K562 (cell line): ENCODE data around the gene LENEP. TPM values are rescaled to one million over a fixed set of nuclear protein-coding genes. Genes with fewer than 3 reads are reported as not detected.
A peak's percentile ranks its signal among the peaks of the same experiment; 100 is the strongest.

Experiments used
- ESRRB ChIP-seq: fragments of 250-450 bp; sonication (Bioruptor Pico); IDR thresholded peaks from 2 replicates; pipeline ENCODE4 v1.5.0; 2020; ENCODE audit warnings: mild to moderate bottlenecking, moderate library complexity, borderline replicate concordance
- ETV6 ChIP-seq, 3 experiments: fragments of 150-350 bp in 1 of 3; sonication (generic) in 1 of 3; formaldehyde crosslinking in 1 of 3; IDR thresholded peaks; 2 replicates each; pipeline versions ENCODE4 v1.6.1 to v1.8.0; 2014 to 2022; ENCODE audit warnings: borderline replicate concordance in 2 of 3, low read depth in 2 of 3, antibody characterized with exemption in 1 of 3, low read length in 1 of 3, mild to moderate bottlenecking in 1 of 3, missing genetic modification reagents in 1 of 3
- FOXM1 ChIP-seq, 2 experiments: fragments of 450-650 bp in 1 of 2; sonication (generic) in 1 of 2; formaldehyde crosslinking in 1 of 2; IDR thresholded peaks; 2 replicates each; pipeline versions ENCODE4 v1.6.1 to v1.9.0; 2017 to 2022; ENCODE audit warnings: low read depth in 2 of 2, mild to moderate bottlenecking in 2 of 2, missing genetic modification reagents in 1 of 2, moderate library complexity in 1 of 2
- MAFK ChIP-seq: IDR thresholded peaks from 2 replicates; pipeline ENCODE4 v1.6.1; 2011; ENCODE audit warnings: low read length, improper control_type of control experiment
- MYNN ChIP-seq, 2 experiments: sonication (generic); formaldehyde crosslinking in 1 of 2; IDR thresholded peaks; 2 replicates each; pipeline versions ENCODE4 v1.5.0 to v1.6.1; 2016 to 2020; ENCODE audit warnings: antibody characterized with exemption in 1 of 2, missing genetic modification reagents in 1 of 2
- NCOA2 ChIP-seq, 2 experiments: fragments of 450-650 bp; IDR thresholded peaks; 2 replicates each; pipeline ENCODE4 v1.6.1; 2018; ENCODE audit warnings: mild to moderate bottlenecking in 2 of 2, moderate library complexity in 1 of 2; ENCODE audit not compliant: partially characterized antibody in 2 of 2
- NUFIP1 ChIP-seq: fragments of 450-650 bp; IDR thresholded peaks from 2 replicates; pipeline ENCODE4 v1.6.1; 2018; ENCODE audit not compliant: partially characterized antibody
- POLR2B ChIP-seq: fragments of 450-650 bp; IDR thresholded peaks from 2 replicates; pipeline ENCODE4 v1.6.1; 2018; ENCODE audit warnings: low read depth; ENCODE audit not compliant: partially characterized antibody
- SAP30 ChIP-seq: fragments of 200-600 bp; sonication (generic); IDR thresholded peaks from 2 replicates; pipeline ENCODE4 v1.6.1; 2012; ENCODE audit warnings: borderline replicate concordance, low read depth, mild to moderate bottlenecking, moderate library complexity, low read length, control low read depth, inconsistent platforms; ENCODE audit not compliant: insufficient read depth, poor library complexity, severe bottlenecking
- SPI1 ChIP-seq: IDR thresholded peaks from 2 replicates; pipeline ENCODE4 v1.6.1; 2011; ENCODE audit warnings: low read depth, low read length, control low read depth, borderline replicate concordance
- ZNF347 ChIP-seq: fragments of 450-650 bp; formaldehyde crosslinking; IDR thresholded peaks from 2 replicates; pipeline ENCODE4 v1.4.0; 2020; ENCODE audit warnings: low read depth, mild to moderate bottlenecking, moderate library complexity
- polyA plus RNA-seq, 8 experiments: library from polyadenylated mRNA; depleted of rRNA in 4 of 8; stranded (reverse) in 5 of 8; unstranded in 3 of 8; fragments of >200 nt; fragmentation: Nextera tagmentation in 2 of 8; fragmentation: Illumina TruSeq in 1 of 8; extraction: Ambion mirVana in 2 of 8; extraction: Trizol in 1 of 8; gene quantifications; 2 replicates each; pipeline versions ENCODE4 v1.2.1 to v1.2.3, GENCODE V29; 2011 to 2014; ENCODE audit warnings: inconsistent platforms in 1 of 8, missing spikeins in 1 of 8
- total RNA-seq, 7 experiments: library from RNA; depleted of rRNA in 6 of 7; stranded (reverse); fragments of >200 nt in 6 of 7; fragmentation: Illumina TruSeq in 2 of 7; extraction: Trizol in 2 of 7; gene quantifications; 2 replicates each; pipeline versions ENCODE4 v1.2.1 to v1.2.3, GENCODE V29; 2011 to 2021; ENCODE audit warnings: low replicate concordance in 1 of 7
- TF ChIP-seq, protein P1 (sequence below): fragments of 250-450 bp; sonication (Bioruptor Pico); IDR thresholded peaks from 2 replicates; pipeline ENCODE4 v1.5.0; 2021
- TF ChIP-seq, protein P2 (sequence below): conservative IDR thresholded peaks from 2 replicates; pipeline ENCODE4 v1.6.1; 2011; ENCODE audit warnings: low read depth, mild to moderate bottlenecking, low read length; ENCODE audit not compliant: control insufficient read depth
- TF ChIP-seq, protein P3 (sequence below): fragments of 450-650 bp; conservative IDR thresholded peaks from 2 replicates; pipeline ENCODE4 v1.6.1; 2016; ENCODE audit warnings: missing genetic modification characterization, low read depth, mild to moderate bottlenecking, control low read depth, missing compliant biosample characterization
- TF ChIP-seq, protein P4 (sequence below): sonication (generic); formaldehyde crosslinking; IDR thresholded peaks from 2 replicates; pipeline ENCODE4 v1.8.0; 2022; ENCODE audit warnings: mild to moderate bottlenecking, missing genetic modification reagents, borderline replicate concordance
- TF ChIP-seq, protein P5 (sequence below), 2 experiments: IDR thresholded peaks; 2 replicates each; pipeline ENCODE4 v1.6.1; 2012; ENCODE audit warnings: improper control_type of control experiment in 2 of 2, low read depth in 2 of 2, low read length in 2 of 2, borderline replicate concordance in 1 of 2

Gene LENEP
- total and polyA plus RNA-seq, 9 of the 15 experiments (the other 6 are each of a cell fraction or from before 2014, with no cell fraction given) = 0.23 to 0.87 (median 0.67) TPM; not detected in 5

DNA sequence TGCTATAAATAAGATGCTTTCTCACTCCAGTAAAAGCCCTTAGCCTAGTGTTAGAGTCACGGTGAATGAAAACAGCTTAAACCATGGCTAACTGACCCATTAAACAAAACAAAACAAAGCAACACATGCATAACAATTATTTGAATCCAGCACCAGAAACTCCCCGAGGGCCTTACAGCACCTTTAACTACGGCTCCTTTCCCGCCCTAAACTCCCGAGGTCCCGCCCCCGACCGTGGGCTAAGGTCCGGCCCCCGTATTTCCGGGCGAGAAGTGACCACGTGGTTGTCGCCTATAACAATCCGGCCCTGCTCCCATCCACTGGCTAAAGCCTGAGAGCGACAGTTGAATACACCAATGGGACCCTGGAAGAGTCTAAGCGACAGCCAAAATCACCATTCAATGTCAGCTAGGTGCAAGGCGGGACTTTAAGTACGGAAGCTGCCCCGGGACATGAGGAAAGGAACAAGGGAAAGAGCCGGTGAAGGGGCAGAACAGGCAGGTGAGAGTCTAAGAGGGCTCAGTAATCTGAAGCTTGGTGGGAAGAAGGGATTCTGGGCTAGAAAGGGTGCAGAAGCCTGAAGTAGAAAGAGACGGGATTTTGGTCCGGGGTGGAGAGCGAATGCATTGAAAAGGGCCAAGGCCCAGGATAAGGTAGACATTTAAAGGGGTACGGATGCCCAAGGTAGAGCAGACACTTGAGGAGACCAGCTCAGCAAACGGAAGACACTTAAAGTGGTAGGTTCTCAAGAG is 10.3 kb upstream of the LENEP start, which contains the start of gene FLAD1 (continued):
- TF ChIP-seq, protein P1, sequence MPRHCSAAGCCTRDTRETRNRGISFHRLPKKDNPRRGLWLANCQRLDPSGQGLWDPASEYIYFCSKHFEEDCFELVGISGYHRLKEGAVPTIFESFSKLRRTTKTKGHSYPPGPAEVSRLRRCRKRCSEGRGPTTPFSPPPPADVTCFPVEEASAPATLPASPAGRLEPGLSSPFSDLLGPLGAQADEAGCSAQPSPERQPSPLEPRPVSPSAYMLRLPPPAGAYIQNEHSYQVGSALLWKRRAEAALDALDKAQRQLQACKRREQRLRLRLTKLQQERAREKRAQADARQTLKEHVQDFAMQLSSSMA = no peak
- peak; percentile 96 for TF ChIP-seq SAP30
- TF ChIP-seq SPI1 = 0 out of 2 replicates have a peak, but pooled peaks have one; percentile 48
- TF ChIP-seq, protein P2, sequence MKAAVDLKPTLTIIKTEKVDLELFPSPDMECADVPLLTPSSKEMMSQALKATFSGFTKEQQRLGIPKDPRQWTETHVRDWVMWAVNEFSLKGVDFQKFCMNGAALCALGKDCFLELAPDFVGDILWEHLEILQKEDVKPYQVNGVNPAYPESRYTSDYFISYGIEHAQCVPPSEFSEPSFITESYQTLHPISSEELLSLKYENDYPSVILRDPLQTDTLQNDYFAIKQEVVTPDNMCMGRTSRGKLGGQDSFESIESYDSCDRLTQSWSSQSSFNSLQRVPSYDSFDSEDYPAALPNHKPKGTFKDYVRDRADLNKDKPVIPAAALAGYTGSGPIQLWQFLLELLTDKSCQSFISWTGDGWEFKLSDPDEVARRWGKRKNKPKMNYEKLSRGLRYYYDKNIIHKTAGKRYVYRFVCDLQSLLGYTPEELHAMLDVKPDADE = no peak
- TF ChIP-seq ESRRB (CRISPR knock-in tag) = no peak
- TF ChIP-seq MYNN (IDR thresholded peaks at IDR 0.05) = 0 out of 2 replicates have a peak, but pooled peaks have one; percentile 25
- no peak for TF ChIP-seq MYNN (CRISPR knock-in tag; IDR thresholded peaks at IDR 0.05)
- no peak for TF ChIP-seq NUFIP1
- no peak for TF ChIP-seq ETV6 (IDR thresholded peaks at IDR 0.05; ENCODE audit: borderline replicate concordance in 1 of 2, low read depth in 2 of 2, low read length in 1 of 2)
- TF ChIP-seq ETV6 (CRISPR knock-in tag; IDR thresholded peaks at IDR 0.05; ENCODE audit: borderline replicate concordance) = 0 out of 2 replicates have a peak, but pooled peaks have one; percentile 31
- TF ChIP-seq NCOA2 (IDR thresholded peaks at IDR 0.05; ENCODE audit: partially characterized antibody in 2 of 2) = no peak
- peak; percentile 76 for TF ChIP-seq FOXM1 (IDR thresholded peaks at IDR 0.05; ENCODE audit: low read depth)
- no peak for TF ChIP-seq FOXM1 (CRISPR knock-in tag; IDR thresholded peaks at IDR 0.05; ENCODE audit: low read depth)
- no peak for TF ChIP-seq MAFK
- no peak for TF ChIP-seq ZNF347 (CRISPR knock-in tag)
- TF ChIP-seq, protein P3, sequence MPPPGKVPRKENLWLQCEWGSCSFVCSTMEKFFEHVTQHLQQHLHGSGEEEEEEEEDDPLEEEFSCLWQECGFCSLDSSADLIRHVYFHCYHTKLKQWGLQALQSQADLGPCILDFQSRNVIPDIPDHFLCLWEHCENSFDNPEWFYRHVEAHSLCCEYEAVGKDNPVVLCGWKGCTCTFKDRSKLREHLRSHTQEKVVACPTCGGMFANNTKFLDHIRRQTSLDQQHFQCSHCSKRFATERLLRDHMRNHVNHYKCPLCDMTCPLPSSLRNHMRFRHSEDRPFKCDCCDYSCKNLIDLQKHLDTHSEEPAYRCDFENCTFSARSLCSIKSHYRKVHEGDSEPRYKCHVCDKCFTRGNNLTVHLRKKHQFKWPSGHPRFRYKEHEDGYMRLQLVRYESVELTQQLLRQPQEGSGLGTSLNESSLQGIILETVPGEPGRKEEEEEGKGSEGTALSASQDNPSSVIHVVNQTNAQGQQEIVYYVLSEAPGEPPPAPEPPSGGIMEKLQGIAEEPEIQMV = no peak
- TF ChIP-seq, protein P4, sequence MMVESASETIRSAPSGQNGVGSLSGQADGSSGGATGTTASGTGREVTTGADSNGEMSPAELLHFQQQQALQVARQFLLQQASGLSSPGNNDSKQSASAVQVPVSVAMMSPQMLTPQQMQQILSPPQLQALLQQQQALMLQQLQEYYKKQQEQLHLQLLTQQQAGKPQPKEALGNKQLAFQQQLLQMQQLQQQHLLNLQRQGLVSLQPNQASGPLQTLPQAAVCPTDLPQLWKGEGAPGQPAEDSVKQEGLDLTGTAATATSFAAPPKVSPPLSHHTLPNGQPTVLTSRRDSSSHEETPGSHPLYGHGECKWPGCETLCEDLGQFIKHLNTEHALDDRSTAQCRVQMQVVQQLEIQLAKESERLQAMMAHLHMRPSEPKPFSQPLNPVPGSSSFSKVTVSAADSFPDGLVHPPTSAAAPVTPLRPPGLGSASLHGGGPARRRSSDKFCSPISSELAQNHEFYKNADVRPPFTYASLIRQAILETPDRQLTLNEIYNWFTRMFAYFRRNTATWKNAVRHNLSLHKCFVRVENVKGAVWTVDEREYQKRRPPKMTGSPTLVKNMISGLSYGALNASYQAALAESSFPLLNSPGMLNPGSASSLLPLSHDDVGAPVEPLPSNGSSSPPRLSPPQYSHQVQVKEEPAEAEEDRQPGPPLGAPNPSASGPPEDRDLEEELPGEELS = no peak
- TF ChIP-seq, protein P5, sequence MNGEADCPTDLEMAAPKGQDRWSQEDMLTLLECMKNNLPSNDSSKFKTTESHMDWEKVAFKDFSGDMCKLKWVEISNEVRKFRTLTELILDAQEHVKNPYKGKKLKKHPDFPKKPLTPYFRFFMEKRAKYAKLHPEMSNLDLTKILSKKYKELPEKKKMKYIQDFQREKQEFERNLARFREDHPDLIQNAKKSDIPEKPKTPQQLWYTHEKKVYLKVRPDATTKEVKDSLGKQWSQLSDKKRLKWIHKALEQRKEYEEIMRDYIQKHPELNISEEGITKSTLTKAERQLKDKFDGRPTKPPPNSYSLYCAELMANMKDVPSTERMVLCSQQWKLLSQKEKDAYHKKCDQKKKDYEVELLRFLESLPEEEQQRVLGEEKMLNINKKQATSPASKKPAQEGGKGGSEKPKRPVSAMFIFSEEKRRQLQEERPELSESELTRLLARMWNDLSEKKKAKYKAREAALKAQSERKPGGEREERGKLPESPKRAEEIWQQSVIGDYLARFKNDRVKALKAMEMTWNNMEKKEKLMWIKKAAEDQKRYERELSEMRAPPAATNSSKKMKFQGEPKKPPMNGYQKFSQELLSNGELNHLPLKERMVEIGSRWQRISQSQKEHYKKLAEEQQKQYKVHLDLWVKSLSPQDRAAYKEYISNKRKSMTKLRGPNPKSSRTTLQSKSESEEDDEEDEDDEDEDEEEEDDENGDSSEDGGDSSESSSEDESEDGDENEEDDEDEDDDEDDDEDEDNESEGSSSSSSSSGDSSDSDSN (IDR thresholded peaks at IDR 0.05; ENCODE audit: borderline replicate concordance in 1 of 2, low read depth in 2 of 2, low read length in 2 of 2) = 0 out of 4 replicates have a peak, but pooled peaks of 1 of the 2 experiments have one; percentile 47
- peak; percentile 80 for TF ChIP-seq POLR2B
